Measurements from ENCODE around the gene ACTA2. TPM values are rescaled to one million over a fixed set of nuclear protein-coding genes. Genes with fewer than 3 reads are reported as not detected.

ACTA2 gene
- total RNA-seq: 2.2 and 9.0 TPM in 2 replicates

GRCh38 chr10:88952647-88953111, at the start of gene ACTA2:
Gene ACTA2, minus strand, starts transcription at chr10:88952773. Its CDS starts 3,843 bp downstream, at chr10:88948930.
- no peak for TF ChIP-seq CTCF (IDR thresholded peaks at IDR 0.05; ENCODE audit: insufficient read depth, low read length, severe bottlenecking)
- Histone ChIP-seq H3K27me3 (ENCODE audit: control insufficient read depth, insufficient read depth, low read length) (no peaks in the 10 kb centered on the region), H3K36me3 (ENCODE audit: control insufficient read depth, insufficient read depth, low read length) (no peaks in the 10 kb centered on the region), H3K4me3 (ENCODE audit: low read depth, low read length) (no peak within 1 kb of the TSS)
- FAIRE-seq (no peak), DNase-seq (ENCODE audit: low read depth) (no peak)

GRCh38 chr10:89001729-89002072, 49.1 kb upstream of the ACTA2 start:
- FAIRE-seq: no peak
- DNase-seq (ENCODE audit: low read depth): no peak
- H3K36me3 ChIP-seq (ENCODE audit: control insufficient read depth, insufficient read depth, low read length): peaks cover 1% of the 10 kb centered on the region
- no peak for TF ChIP-seq CTCF (IDR thresholded peaks at IDR 0.05; ENCODE audit: insufficient read depth, low read length, severe bottlenecking)
- H3K4me3 ChIP-seq (ENCODE audit: low read depth, low read length): no peak overlapping the region
- H3K27me3 ChIP-seq (ENCODE audit: control insufficient read depth, insufficient read depth, low read length): no peaks in the 10 kb centered on the region

GRCh38 chr10:89001024-89001728, 48.6 kb upstream of the ACTA2 start:
- TF ChIP-seq CTCF (IDR thresholded peaks at IDR 0.05; ENCODE audit: insufficient read depth, low read length, severe bottlenecking): no peak
- H3K4me3 ChIP-seq (ENCODE audit: low read depth, low read length): no peak overlapping the region

GRCh38 chr10:88999625-89000024, 47.1 kb upstream of the ACTA2 start:
- H3K4me3 ChIP-seq (ENCODE audit: low read depth, low read length): no peak overlapping the region
- no peak for TF ChIP-seq CTCF (IDR thresholded peaks at IDR 0.05; ENCODE audit: insufficient read depth, low read length, severe bottlenecking)
- H3K27me3 ChIP-seq (ENCODE audit: control insufficient read depth, insufficient read depth, low read length): no peaks in the 10 kb centered on the region
- DNase-seq (ENCODE audit: low read depth): peak; percentile 69
- H3K36me3 ChIP-seq (ENCODE audit: control insufficient read depth, insufficient read depth, low read length): peaks cover 1% of the 10 kb centered on the region
- FAIRE-seq: no peak

More at GRCh38 chr10:89001024-89001728, 48.6 kb upstream of the ACTA2 start:
- Histone ChIP-seq H3K36me3 (ENCODE audit: control insufficient read depth, insufficient read depth, low read length) (peaks cover 1% of the 10 kb centered on the region), H3K27me3 (ENCODE audit: control insufficient read depth, insufficient read depth, low read length) (no peaks in the 10 kb centered on the region)
- DNase-seq (ENCODE audit: low read depth) (no peak), FAIRE-seq (peak; percentile 64)

GRCh38 chr10:88996927-88997326, 44.4 kb upstream of the ACTA2 start:
- TF ChIP-seq CTCF (IDR thresholded peaks at IDR 0.05; ENCODE audit: insufficient read depth, low read length, severe bottlenecking): no peak
- no peak for DNase-seq (ENCODE audit: low read depth)
- Histone ChIP-seq H3K27me3 (ENCODE audit: control insufficient read depth, insufficient read depth, low read length) (no peaks in the 10 kb centered on the region), H3K36me3 (ENCODE audit: control insufficient read depth, insufficient read depth, low read length) (peaks cover 1% of the 10 kb centered on the region), H3K4me3 (ENCODE audit: low read depth, low read length) (no peak overlapping the region)
- no peak for FAIRE-seq

All from bronchial epithelial cell (primary cell).